COLO668 (cell line): Measurements from ENCODE around the gene CISD2.
"Not testable (repeated sequence)": the region's sequence is repeated elsewhere in the genome, so short reads cannot be mapped to it uniquely, and the experiment has no call there.

ENCODE experiments used
- DNase-seq: peaks from one replicate; lab custom pipeline; 2025; ENCODE audit not compliant: unreplicated experiment; lab: John Stamatoyannopoulos, UW

Gene CISD2

GRCh38 chr4:102849579-102850104, 19.1 kb upstream of the CISD2 start:
- DNase-seq = no peak

DNA sequence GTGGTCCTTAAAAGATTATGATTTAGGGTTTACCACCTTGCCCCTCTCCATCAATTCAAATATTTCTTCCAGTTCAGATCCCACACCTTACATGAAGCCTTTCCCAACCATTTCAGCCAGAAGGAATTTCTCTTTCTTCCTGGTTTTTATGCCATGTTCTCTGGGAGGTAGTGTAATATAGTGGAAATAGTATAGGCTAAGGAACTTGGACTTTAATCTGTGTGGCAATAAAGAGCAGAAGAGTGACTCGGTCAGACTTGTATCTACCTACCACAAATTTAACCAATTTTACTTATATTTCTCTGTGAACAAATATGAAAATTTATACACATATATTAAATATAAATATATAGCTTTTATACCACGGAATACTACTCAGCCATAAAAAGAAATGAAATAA, 18.4 kb upstream of the CISD2 start:
- DNase-seq = no peak

DNA sequence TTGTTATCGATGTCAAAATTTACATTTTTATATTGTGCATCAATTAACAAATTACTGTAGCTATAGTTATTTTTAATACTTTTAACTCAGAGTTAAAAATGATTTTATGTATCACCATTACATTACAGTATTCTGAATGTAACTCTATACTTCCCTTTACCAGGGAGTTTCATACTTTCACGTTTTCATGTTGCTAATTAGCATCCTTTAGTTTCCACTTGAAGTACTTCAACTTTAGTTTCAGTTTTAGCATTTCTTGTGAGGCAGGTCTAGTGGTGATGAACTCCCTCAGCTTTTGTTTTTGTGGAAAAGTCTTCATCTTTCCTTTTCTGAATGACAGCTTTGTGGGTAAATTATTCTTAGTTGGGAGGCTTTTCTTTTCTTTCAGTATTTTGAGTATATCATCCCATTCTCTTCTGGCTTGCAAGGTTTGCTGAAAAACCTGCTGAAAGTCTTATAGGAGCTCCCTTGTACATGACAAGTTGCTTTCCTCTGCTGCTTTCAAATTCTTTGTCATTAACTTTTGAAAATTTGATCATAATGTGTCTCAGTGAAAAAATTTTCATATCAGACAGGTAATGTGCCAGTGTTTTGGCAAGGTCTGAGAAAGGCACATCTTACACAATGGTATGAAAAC, 9.8 kb upstream of the CISD2 start:
- DNase-seq = no peak

DNA sequence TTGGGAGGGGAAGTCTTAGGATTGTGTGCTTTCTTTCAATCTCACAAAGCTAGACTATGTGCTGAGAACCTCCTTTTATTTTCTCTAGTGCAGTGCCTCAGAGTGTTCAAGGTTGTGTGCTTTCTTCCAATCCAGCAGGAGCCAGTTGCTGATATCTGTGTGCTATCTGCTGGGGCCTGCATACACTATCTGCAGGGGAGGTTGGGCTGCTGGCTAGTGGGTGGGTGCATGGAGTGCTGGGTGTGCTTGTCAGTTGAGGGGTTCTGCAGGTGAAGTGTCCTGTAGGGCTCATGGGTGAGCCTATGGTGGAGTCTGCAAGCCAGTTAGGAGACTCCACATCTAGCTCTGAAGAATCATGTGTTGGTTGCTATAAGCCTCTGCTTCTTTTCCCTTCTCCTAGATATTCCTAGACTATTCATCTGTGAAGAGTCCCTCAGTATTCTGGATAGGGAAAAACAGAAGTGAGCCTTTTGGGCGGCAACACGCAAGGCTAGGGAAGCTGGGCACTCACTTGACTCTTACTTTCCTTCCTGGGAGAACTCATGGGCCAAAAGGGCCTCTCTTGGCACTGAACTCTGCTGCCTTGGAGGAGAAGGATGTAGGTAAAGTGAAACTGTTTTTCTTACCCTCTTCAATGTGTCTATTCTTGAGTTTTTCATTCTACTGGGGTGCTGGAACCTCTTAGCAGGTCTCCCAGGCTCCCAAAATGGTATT, 8.0 kb upstream of the CISD2 start:
- no peak for DNase-seq

GRCh38 chr4:102862016-102862415, 6.8 kb upstream of the CISD2 start:
- DNase-seq = no peak

DNA sequence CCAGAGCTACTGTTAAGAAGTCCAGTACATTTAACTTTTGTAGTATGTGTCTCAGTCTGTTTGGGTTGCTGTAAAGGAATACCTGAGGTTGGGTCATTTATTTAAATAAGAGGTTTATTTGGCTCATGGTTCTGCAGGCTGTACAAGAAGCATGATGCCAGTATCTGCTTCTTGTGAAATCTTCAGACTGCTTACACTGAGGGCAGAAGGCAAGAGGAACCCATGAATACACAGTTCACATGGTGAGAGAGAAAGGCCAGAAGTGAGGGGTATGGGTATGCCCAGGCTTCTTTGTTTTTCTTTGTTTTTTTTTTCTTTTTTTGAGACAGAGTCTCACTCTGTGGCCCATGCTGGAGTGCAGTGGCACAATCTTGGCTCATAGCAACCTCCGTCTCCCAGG, 6.0 kb upstream of the CISD2 start:
- no peak for DNase-seq

DNA sequence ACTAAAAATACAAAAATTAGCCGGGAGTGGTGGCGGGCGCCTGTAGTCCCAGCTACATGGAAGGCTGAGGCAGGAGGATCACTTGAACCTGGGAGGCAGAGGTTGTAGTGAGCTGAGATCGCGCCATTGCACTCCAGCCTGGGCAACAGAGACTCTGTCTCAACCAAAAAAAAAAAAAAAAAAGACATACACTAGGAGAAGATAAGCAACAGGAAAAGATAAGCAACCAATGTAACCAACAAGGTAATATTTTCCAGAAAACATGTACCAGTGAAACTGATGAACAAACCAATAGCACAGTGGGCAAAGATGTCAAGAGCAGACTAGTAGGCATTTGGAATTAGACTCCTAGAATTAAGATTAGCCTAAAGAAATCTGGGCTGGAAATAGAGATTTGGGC, 3.5 kb upstream of the CISD2 start:
- DNase-seq = not testable (repeated sequence)

- no peak for DNase-seq
Measured at GRCh38 chr4:102867278-102868152, 1.3 kb upstream of the CISD2 start.

GRCh38 chr4:102868153-102868780, 525 bp upstream of the CISD2 start:
- DNase-seq = peak; percentile 17

DNA sequence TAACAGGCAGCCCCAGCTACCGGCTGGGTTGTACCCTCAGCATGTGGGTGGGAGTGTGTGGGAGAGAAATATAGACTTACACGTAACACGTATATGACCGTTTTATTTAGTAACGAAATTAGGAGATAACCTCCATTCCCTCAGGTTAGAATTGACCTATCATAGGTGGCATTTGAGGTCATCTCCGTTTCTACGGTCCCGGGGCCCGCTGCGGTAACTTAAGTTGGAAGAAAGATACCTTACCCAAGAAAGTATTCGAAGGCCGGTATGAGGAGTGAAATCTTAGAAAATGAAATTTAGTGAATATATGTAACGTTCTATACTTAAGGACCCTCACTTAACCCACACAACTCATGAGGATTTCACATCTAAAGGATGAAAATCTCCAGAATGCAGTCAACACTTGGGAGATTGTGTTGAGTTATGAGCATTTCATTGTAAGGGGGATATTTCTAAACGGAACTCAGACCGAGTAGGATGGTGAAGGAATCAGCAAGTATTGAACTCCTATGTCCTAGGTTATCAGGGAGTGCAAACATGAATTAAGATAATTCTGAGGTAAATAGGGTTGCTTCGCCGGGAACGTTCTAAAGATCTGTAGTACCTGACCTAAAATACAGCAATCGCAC, 891 bp downstream of the CISD2 start:
- no peak for DNase-seq

DNA sequence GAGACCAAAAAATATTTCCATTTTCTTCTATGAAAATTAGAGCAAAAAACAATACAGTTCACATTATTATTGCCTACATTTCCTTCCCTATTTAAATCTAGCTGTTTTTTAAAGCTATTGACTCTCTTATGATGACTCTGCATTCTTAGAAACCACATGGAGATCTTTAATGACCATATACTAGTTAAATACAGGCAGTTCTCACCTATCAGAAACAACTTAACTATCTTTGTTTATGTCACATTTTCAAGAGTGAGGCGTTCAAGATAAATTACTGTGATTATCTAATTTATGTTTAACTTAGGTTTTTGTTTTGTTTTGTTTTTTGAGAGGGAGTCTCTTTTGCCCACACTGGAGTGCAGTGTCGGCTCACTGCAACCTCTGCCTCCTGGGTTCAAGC, 3.0 kb downstream of the CISD2 start:
- DNase-seq = no peak

DNA sequence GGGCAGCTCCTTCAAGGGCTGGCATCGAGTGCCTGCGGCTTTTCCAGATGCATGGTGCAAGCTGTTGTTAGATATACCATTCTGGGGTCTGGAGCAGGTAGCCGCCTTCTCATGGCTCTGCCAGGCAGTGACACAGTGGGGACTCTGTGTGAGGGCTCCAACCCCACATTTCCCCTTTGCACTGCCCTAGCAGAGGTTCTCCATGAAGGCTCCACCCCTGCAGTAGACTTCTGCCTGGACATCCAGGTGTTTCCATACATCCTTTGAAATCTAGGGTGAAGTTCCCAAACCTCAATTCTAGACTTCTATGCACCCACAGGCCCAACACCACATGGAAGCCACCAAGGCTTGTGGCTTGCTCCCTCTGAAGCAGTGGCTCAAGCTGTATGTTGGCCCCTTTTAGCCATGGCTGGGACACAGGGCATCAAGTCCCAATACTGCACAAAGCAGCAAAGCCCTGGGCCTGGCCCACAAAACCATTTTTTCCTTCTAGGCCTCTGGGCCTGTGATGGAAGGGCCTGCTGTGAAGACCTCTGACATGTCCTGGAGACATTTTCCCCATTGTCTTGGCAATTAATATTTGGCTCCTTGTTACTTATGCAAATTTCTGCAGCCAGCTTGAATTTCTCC, 8.8 kb downstream of the CISD2 start:
- not testable (repeated sequence) for DNase-seq

- not testable (repeated sequence) for DNase-seq
Measured at GRCh38 chr4:102878349-102878748, 9.6 kb downstream of the CISD2 start.

DNA sequence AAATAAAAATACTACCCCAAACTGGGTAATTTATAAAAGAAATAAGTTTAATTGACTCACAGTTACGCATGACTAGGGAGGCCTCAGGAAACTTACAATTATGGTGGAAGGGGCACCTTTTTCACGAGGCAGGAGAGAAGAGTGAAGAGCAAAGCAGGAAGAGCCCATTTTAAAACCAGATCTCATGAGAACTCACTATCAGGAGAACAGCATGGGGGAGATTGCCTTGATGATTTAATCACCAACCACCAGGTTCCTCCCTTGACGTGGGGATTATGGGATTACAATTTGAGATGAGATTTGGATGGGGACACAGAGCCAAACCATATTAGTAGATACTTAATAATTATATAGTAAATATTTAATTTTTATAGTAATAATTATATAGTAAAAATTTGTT, 10.1 kb downstream of the CISD2 start:
- no peak for DNase-seq

- no peak for DNase-seq
Measured at GRCh38 chr4:102881343-102881742, 12.6 kb downstream of the CISD2 start.

- DNase-seq = no peak
Measured at GRCh38 chr4:102883278-102883677, 14.5 kb downstream of the CISD2 start.

GRCh38 chr4:102888570-102888969, 19.8 kb downstream of the CISD2 start:
- not testable (repeated sequence) for DNase-seq

GRCh38 chr4:102889866-102890265, 21.1 kb downstream of the CISD2 start:
- not testable (repeated sequence) for DNase-seq

DNA sequence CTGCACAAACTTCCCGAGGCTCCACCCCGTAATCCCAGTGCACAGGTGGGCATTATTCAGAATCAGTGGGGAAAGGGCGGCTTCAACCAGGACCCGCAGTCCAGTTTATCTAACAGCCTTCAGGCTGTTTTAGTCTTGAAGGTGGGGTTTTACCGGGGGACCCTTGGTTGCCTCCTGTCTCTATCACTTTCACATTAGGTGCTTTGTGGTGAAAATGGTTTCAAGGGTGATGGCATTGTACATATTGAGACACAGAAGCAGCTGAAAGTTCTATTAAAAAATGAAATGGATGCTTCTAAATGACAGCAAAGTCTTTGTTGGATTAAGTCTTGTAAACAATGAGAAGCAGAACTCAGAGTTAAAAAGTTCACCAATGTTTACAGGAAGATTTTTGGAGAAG, 27.8 kb downstream of the CISD2 start:
- DNase-seq = not testable (repeated sequence)

DNA sequence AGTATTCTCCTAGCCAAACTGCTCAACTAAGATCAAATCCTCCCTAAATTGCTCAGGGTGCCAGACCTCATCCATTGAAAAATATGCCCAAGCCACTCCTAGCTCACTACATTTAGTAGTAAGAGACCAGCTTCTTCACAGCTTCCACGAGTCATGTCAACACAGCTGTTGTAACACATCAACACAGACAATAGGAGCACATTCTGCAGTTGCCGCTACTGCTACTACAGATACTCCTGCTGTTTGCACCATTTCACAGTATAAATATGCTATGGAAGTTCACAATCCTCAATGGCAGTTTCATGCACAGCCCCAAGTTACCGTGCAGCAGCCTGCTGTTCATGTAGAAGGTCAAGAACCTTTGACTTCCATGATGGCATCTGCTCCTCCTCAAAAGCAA, 28.8 kb downstream of the CISD2 start:
- DNase-seq = peak; percentile 5
